GM18502 (cell line): ENCODE data around the gene ZCCHC2.

Source experiments
- ATAC-seq: cut with Tn5 transposase; IDR thresholded peaks from one replicate; pipeline ENCODE4 v1.9.1; 2021; ENCODE audit warnings: mild to moderate bottlenecking; ENCODE audit not compliant: unreplicated experiment, poor library complexity

The ZCCHC2 gene

DNA sequence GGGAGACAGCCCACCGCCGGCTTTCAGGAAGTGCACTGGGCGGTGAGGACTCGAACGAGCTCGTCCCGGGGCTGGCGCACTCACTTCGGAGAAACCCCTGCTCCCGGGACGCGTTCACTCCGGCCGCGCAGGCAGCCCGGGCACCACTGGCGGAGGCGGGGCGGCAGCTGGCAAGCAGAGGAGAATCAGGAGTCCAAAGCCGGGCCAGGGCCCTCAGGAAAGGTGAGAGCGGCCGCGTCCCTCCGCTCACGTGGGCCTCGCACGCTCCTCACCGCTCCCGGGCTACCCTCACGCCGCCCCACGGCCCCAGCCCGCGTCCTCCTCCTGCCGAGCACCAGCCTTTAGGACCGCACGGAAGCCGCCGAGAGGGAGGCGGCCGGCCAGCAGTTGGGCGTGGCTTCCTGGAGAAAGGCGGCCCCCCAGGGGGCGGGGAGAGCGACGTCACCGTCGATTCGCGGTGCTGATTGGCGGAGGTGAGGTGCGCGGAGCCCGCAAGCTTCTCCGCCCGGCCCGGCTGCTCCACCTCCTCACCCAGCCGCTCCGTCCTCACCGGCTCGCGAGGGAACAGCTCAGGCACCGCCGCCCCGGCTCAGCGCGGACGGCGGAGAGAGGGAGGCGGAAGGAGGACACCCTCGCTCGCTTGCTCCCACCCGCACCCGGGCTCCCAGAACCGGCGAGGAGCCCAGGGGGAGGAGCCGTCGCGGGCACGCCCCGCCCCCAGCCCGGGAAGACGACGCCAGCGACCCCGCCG lies at the start of gene ZCCHC2:
Gene ZCCHC2, plus strand, starts transcription at position 522 of the 751 bp plus-strand sequence. CDS start 400 bp downstream, outside the sequence.
- peak; percentile 73 for ATAC-seq

- no peak for ATAC-seq
These were observed 43.3 kb upstream of the ZCCHC2 start for GRCh38 chr18:62479574-62479973.

- no peak for ATAC-seq
These were observed 41.9 kb upstream of the ZCCHC2 start for GRCh38 chr18:62480927-62481326.

- no peak for ATAC-seq
These were observed 37.9 kb upstream of the ZCCHC2 start for GRCh38 chr18:62484941-62485340.

GRCh38 chr18:62485684-62486083 lies 37.1 kb upstream of the ZCCHC2 start:
- no peak for ATAC-seq

GRCh38 chr18:62486290-62486964 lies 36.4 kb upstream of the ZCCHC2 start:
- ATAC-seq, result peak; percentile 50

- no peak for ATAC-seq
These were observed 35.7 kb upstream of the ZCCHC2 start for GRCh38 chr18:62487161-62487560.

DNA sequence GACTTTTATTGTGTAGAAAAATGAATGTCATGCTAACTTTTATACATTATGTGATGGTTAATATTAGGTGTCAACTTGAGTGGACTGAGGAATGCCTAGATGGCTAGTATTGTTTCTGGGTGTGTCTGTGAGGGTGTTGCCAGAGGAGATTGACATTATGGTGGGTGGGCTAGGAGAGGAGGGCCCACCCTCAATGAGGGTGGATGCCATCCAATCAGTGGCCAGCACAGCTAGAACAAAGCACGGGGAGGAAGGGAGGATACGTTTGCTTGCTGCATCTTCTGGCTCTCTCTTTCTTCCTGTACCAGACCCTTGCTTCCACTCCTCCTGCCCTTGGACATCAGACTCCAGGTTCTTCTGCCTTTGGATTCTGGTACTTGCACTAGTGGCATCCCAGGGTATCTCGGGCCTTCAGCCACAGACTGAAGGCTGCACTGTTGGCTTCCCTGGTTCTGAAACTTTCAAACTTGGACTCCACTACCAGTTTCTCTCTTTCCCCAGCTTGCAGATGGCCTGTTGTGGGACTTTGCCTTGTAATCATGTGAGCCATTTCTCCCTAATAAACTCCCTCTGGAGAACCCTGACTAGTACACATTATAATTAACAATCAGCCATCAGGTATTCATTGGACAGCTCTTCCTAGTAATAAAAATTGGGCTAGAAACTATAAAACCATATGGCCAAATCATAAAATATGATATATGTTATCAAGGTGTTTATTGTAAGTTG lies 31.7 kb upstream of the ZCCHC2 start:
- no peak for ATAC-seq

DNA sequence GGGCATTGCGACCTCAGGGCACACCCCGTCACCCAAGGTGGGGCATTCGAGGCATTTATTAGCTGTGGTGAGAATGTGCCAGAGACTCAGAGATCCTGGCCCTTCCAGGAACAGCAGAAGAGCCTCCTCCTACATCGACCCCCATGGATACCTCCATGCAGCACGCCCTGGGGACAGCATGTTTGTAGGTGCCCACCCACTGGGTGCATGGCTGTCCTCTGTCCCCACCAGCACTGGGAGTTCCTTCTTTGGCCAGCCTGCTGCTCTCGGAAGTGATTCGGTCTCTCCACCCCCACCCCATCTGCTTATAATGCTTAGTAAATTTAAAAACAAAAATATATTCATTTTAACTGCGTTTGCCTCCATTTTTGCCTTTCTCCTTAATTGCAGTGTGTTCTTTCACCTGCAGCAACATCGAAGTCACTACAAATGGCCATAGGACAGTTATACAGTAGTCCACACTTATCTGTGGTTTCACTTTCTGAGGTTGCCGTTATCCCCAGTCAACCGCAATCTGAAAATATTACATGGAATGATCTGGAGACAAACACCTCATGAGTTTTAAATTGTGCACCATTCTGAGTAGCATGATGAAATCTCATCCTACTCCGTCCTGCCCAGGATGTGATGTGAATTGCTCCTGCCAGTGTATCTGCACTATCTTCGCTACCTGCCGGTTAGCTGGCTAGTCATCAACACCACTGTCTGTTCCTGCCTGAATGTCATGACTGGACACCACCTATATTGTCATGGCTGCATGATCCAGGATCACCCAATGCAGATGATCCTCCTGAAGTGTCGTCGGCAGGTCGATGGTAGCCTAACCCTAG lies 29.6 kb upstream of the ZCCHC2 start:
- no peak for ATAC-seq

DNA sequence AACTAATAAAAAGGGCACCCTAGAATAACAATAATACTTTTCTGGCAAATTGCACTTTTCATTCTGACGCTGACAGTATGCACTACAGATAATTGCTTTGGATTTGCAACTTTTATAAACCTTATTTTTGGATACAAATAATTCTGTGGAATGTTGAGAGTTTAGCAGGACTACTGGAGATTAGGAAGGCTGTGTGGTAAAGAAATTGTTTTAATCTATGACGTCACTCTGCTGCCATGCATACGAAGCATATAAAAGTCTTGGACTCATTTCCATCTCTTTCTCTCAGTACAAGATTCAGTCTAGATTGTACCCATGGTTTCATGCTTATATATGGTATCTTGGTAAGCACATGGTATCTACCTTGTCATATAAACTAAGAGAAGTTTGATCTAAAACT lies 28.1 kb upstream of the ZCCHC2 start:
- ATAC-seq, result no peak

DNA sequence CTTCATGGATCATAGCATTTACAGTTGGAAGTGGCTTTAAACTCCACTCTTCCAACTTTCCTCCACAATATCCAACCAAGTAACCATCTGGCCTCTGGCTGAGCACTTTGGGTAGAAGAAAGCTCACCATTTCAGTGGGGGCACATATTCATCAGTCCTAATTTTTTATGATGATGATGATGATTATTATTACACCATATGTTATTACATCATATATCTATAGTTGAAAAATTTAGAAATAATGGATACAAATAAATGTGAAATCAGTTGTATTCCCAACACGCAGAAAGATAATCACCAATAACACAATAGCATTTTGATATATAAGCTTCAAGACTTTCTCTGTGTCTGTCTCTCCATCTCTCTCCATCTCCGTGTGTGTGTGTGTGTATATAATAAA lies 26.6 kb upstream of the ZCCHC2 start:
- no peak for ATAC-seq

- ATAC-seq, result no peak
These were observed 25.5 kb upstream of the ZCCHC2 start for GRCh38 chr18:62497190-62497772.

GRCh38 chr18:62498616-62499262 lies 24.1 kb upstream of the ZCCHC2 start:
- ATAC-seq, result no peak

- ATAC-seq, result no peak
These were observed 23.6 kb upstream of the ZCCHC2 start for GRCh38 chr18:62499263-62499650.

- ATAC-seq, result no peak
These were observed 22.7 kb upstream of the ZCCHC2 start for GRCh38 chr18:62500174-62500573.

DNA sequence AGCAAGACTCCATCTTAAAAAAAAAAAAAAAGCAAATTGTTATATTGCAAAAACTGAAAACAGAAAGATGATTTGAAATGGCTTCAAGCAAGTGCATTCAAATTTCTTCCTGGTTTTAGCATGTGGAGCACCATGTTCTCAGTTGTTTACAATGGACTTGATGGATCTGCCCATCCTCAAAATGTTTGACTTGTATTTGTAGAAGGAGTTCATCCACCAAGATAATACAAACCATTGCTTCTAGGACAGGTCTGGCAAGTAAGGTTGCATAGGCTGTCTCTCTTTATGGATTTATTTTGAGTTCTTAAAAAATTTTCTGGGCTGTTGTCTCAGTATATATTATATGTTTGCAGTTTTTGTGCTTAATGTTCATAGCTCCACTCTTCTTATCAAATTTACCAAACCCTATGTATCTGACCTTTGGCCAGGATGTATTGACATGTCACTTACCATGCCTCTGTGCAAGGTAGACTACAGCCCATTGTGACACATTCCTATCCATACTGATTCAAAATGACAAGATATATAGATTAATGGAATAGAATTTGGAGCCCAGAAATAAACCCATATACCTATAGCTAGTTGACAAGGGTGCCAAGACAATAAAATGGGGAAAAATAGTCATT lies 21.7 kb upstream of the ZCCHC2 start:
- no peak for ATAC-seq

- ATAC-seq, result peak; percentile 91
These were observed 16.9 kb upstream of the ZCCHC2 start for GRCh38 chr18:62505669-62506494.

DNA sequence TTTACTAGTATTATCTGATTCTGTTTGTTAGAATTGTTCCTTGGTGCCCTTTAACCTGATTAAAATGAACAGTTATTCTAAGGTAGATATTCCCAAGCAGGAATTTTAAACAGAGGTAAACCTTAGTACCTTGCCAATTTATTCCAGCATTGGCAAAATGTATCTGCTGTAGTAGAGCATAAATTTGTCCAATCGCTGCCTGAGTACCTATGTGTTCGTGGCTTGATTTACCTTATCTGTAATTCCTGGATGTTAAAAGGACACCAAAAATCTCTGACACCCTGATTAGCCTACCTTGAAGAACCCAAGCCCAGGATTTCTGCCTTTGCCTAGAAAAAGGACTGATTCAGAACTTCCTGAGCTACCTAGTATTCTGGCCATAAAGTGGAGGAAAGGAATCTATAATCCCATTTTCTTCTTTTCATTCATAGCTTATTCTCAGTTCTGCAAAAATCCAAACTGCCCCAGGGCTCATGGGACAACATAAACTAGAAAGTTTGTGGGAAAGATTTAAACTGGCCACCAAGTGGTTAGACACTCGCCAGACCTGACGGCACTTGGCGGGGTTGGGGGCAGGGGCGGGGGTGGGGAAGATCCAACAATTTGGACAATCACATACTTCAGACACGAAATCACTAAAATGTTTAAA lies 16.2 kb upstream of the ZCCHC2 start:
- peak; percentile 33 for ATAC-seq
